ENCODE data around the gene PSMB4. TPM values are rescaled to one million over a fixed set of nuclear protein-coding genes. Genes with fewer than 3 reads are reported as not detected.

The PSMB4 gene
- total RNA-seq, 1 donor from 2014 or later = 308 TPM

DNA sequence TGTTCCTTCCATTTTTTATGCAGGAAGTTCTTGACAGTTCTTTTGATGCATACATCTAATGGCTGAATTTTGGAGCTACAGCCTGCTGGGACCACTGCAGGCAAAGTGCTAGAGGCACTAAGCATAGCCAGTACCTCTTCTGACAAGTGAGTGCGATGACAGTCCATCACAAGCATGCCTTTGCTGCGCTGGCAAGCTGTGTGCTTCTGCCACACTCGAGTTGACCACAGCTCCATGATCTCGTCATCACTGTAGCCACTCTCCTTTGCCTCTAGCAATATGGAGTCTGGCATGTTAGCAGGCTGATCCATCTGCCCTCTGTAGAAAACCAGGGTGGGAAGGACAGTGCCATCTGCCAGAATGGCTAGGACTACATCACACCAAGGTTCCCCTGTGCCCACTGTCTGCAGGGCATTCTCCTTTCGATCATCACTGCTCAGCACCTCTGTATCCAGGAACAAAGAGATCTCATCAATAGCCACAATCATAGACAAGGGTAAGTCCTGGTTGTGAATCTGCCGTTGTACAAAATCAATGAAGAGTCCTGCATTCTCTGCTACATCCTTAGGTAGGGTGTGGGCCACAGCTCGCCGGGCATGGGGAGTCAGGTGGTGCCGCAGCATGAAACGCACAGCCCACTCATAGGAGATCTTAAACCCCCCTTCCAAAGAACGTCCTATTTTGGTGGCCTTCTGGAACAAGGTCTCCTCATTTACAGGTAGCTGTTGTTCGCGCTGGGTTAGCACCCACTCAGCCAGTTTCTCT, 6.0 kb downstream of the PSMB4 start:
- peaks cover 65 to 90% (median 76%) of the 10 kb centered on the region in 3 donors for H3K36me3 ChIP-seq (ENCODE audit: control insufficient read depth in 3 of 3, insufficient read depth in 3 of 3, low read length in 3 of 3)
- no peak overlapping the region for H3K27ac ChIP-seq (ENCODE audit: low read depth, low read length)
- no peak overlapping the region for H3K4me3 ChIP-seq (ENCODE audit: low read length in 3 of 3)
- H3K27me3 ChIP-seq (ENCODE audit: control insufficient read depth in 3 of 3, insufficient read depth in 3 of 3, low read length in 3 of 3) = no peaks in the 10 kb centered on the region
- H3K9me3 ChIP-seq (ENCODE audit: control insufficient read depth in 3 of 3, low read length in 3 of 3) = no peaks in the 10 kb centered on the region
- H3K9ac ChIP-seq (ENCODE audit: low read depth in 1 of 3, low read length in 3 of 3) = no peak overlapping the region
- H3K4me1 ChIP-seq (ENCODE audit: control insufficient read depth in 3 of 3, insufficient read depth in 3 of 3, low read length in 3 of 3) = peaks cover 9 to 10% (median 10%) of the 10 kb centered on the region in 3 donors

DNA sequence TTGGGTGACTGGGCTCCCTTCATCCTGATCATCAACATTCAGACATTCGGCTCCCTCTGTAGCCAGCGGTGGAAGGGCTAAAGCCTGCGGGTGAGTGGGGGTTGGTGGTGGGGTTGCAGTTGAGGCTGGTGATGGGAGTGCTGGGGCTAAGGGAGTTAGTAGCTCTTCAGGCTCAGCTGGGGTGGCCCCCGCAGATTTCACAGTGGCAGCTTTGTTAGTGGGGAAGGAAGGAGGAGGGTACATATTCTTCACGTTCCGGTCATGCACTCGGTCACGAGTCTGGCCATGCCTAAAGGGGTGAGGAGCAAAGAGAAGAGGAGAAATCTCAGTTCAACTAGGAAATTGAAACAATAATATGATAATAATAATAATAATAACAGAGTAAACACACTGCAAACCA, 6.8 kb downstream of the PSMB4 start:
- Histone ChIP-seq H3K4me3 (ENCODE audit: low read length in 3 of 3) (no peak overlapping the region), H3K36me3 (ENCODE audit: control insufficient read depth in 3 of 3, insufficient read depth in 3 of 3, low read length in 3 of 3) (peaks cover 63 to 90% (median 76%) of the 10 kb centered on the region in 3 donors), H3K4me1 (ENCODE audit: control insufficient read depth in 3 of 3, insufficient read depth in 3 of 3, low read length in 3 of 3) (peaks cover 2 to 3% (median 2%) of the 10 kb centered on the region in 3 donors), H3K27me3 (ENCODE audit: control insufficient read depth in 3 of 3, insufficient read depth in 3 of 3, low read length in 3 of 3) (no peaks in the 10 kb centered on the region), H3K9ac (ENCODE audit: low read depth in 1 of 3, low read length in 3 of 3) (no peak overlapping the region), H3K27ac (ENCODE audit: low read depth, low read length) (no peak overlapping the region), H3K9me3 (ENCODE audit: control insufficient read depth in 3 of 3, low read length in 3 of 3) (no peaks in the 10 kb centered on the region)

DNA sequence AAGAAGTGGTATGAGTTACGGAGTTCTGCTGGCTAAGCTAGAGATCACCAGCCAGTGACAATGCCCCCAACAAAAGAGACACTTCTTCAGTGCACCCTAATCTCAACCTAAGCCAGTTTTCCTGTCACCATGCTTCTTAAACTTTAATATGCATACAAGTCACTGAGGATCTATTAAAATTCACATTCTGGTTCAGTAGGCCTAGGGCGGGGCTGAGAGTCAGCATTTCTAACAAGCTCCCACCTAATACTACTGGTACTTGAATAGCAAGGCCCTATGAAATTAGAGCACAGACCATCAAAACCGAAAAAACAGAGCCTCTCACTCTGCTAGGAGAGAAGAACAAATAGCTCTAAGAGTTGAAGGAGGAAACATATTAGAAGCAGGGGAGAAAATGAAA, 7.9 kb downstream of the PSMB4 start:
- Histone ChIP-seq H3K27ac (ENCODE audit: low read depth, low read length) (no peak overlapping the region), H3K4me3 (ENCODE audit: low read length in 3 of 3) (no peak overlapping the region), H3K4me1 (ENCODE audit: control insufficient read depth in 3 of 3, insufficient read depth in 3 of 3, low read length in 3 of 3) (no peaks in the 10 kb centered on the region), H3K36me3 (ENCODE audit: control insufficient read depth in 3 of 3, insufficient read depth in 3 of 3, low read length in 3 of 3) (peaks cover 58 to 90% (median 75%) of the 10 kb centered on the region in 3 donors), H3K9ac (ENCODE audit: low read depth in 1 of 3, low read length in 3 of 3) (no peak overlapping the region), H3K9me3 (ENCODE audit: control insufficient read depth in 3 of 3, low read length in 3 of 3) (no peaks in the 10 kb centered on the region), H3K27me3 (ENCODE audit: control insufficient read depth in 3 of 3, insufficient read depth in 3 of 3, low read length in 3 of 3) (no peaks in the 10 kb centered on the region)

DNA sequence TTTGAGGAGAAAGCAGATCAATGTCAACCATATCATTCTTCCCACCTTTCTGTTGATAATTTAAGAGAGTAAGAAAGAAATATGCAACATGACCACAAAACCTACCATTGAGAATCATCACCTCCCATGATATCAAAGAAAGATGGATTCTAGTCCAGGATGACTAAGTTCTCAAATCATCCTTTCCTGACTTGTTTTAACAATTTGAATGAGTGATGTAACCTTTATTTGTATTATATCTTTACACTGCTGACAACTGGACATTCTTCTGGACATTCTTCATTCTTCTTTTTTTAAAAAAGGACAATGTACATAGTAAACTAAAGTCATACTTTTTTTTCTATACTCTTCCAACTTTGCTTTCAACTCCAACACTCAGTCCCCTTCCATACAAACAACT, 9.5 kb downstream of the PSMB4 start:
- H3K9me3 ChIP-seq (ENCODE audit: control insufficient read depth in 3 of 3, low read length in 3 of 3) = no peaks in the 10 kb centered on the region
- no peaks in the 10 kb centered on the region for H3K4me1 ChIP-seq (ENCODE audit: control insufficient read depth in 3 of 3, insufficient read depth in 3 of 3, low read length in 3 of 3)
- no peaks in the 10 kb centered on the region for H3K27me3 ChIP-seq (ENCODE audit: control insufficient read depth in 3 of 3, insufficient read depth in 3 of 3, low read length in 3 of 3)
- no peak overlapping the region for H3K4me3 ChIP-seq (ENCODE audit: low read length in 3 of 3)
- H3K9ac ChIP-seq (ENCODE audit: low read depth in 1 of 3, low read length in 3 of 3) = peak overlapping the region in 1 of 3 donors; percentile 3
- no peak overlapping the region for H3K27ac ChIP-seq (ENCODE audit: low read depth, low read length)
- H3K36me3 ChIP-seq (ENCODE audit: control insufficient read depth in 3 of 3, insufficient read depth in 3 of 3, low read length in 3 of 3) = peaks cover 56 to 84% (median 79%) of the 10 kb centered on the region in 3 donors

DNA sequence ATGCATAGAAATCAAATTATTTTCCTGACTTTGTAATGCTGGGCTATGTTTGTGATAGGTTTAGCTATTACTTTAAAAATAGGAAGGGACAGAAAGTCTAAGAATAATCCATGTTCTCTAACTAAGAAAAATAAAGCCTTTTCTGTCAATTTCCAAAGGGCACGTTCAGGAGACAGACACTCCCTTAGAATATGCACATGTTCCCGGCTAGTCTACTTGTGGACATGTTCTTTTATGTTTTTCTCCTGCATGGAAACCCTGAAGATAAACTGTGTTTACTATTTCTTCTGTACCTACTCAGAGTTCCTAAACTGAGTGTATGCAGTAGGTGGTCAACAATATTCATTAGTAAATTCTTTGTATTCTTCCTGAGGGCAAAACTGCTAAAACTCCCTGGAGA, 12.5 kb downstream of the PSMB4 start:
- no peaks in the 10 kb centered on the region for H3K9me3 ChIP-seq (ENCODE audit: control insufficient read depth in 3 of 3, low read length in 3 of 3)
- H3K36me3 ChIP-seq (ENCODE audit: control insufficient read depth in 3 of 3, insufficient read depth in 3 of 3, low read length in 3 of 3) = peaks cover 47 to 76% (median 67%) of the 10 kb centered on the region in 3 donors
- no peak overlapping the region for H3K27ac ChIP-seq (ENCODE audit: low read depth, low read length)
- H3K9ac ChIP-seq (ENCODE audit: low read depth in 1 of 3, low read length in 3 of 3) = no peak overlapping the region
- H3K4me1 ChIP-seq (ENCODE audit: control insufficient read depth in 3 of 3, insufficient read depth in 3 of 3, low read length in 3 of 3) = no peaks in the 10 kb centered on the region
- no peaks in the 10 kb centered on the region for H3K27me3 ChIP-seq (ENCODE audit: control insufficient read depth in 3 of 3, insufficient read depth in 3 of 3, low read length in 3 of 3)
- no peak overlapping the region for H3K4me3 ChIP-seq (ENCODE audit: low read length in 3 of 3)

DNA sequence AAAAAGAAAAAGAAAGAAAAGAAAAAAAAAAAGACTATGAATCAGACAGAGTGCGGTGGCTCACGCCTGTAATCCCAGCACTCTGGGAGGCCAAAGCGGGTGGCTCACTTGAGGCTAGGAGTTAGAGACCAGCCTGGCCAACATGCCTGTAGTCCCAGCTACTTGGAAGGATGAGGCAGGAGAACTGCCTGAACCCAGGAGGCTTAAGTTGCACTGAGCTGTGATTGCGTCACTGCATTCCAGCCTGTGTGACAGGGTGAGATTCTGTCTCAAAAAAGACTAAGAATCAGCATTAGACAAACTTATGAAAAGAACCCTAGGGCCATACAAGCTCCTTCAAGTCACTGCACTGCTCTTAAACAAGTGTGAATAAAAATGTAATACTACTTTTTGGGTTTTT, 16.9 kb downstream of the PSMB4 start:
- Histone ChIP-seq H3K4me1 (ENCODE audit: control insufficient read depth in 3 of 3, insufficient read depth in 3 of 3, low read length in 3 of 3) (no peaks in the 10 kb centered on the region), H3K9me3 (ENCODE audit: control insufficient read depth in 3 of 3, low read length in 3 of 3) (no peaks in the 10 kb centered on the region), H3K27ac (ENCODE audit: low read depth, low read length) (no peak overlapping the region), H3K4me3 (ENCODE audit: low read length in 3 of 3) (no peak overlapping the region), H3K27me3 (ENCODE audit: control insufficient read depth in 3 of 3, insufficient read depth in 3 of 3, low read length in 3 of 3) (no peaks in the 10 kb centered on the region), H3K9ac (ENCODE audit: low read depth in 1 of 3, low read length in 3 of 3) (no peak overlapping the region), H3K36me3 (ENCODE audit: control insufficient read depth in 3 of 3, insufficient read depth in 3 of 3, low read length in 3 of 3) (peaks cover 31 to 47% (median 45%) of the 10 kb centered on the region in 3 donors)

DNA sequence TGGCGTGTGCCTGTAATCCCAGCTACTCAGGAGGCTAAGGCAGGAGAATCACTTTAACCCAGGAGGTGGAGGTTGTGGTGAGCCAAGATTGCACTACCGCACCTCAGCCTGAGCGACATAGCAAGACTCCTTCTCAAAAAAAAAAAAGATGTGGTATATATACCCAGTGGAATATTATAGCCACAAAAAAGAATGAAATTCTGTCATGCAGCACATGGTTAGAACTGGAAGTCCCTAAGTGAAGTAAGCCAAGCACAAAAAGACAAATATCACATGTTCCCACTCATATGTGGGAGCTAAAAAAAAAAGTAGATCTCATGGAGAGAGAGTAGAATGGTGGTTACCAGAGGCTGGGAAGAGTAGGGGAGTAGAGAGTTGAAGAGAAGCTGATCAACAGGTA, 18.7 kb downstream of the PSMB4 start:
- Histone ChIP-seq H3K9ac (ENCODE audit: low read depth in 1 of 3, low read length in 3 of 3) (no peak overlapping the region), H3K36me3 (ENCODE audit: control insufficient read depth in 3 of 3, insufficient read depth in 3 of 3, low read length in 3 of 3) (peaks cover 34 to 48% (median 46%) of the 10 kb centered on the region in 3 donors)

DNA sequence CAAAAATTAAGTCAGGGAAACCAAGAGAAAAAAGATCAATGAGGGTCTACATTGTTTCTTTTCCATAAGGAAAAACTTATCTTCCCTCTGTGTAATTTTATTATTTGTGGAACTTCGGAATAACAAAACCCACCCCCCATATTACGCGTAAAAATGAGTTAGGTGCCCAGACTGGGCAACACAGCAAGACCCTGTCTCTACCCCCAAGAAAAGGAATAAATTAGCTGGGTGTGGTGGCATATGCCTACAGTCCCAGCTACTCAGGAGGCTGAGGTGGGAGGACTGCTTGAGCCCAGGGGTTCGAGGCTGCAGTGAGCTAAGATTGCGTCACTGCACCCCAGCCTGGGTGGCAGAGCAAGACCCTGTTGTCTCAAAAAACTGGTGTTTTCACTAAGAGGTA, 20.4 kb downstream of the PSMB4 start:
- no peak overlapping the region for H3K4me3 ChIP-seq (ENCODE audit: low read length in 3 of 3)
- H3K9ac ChIP-seq (ENCODE audit: low read depth in 1 of 3, low read length in 3 of 3) = no peak overlapping the region
- H3K9me3 ChIP-seq (ENCODE audit: control insufficient read depth in 3 of 3, low read length in 3 of 3) = no peaks in the 10 kb centered on the region
- peaks cover 39 to 56% (median 54%) of the 10 kb centered on the region in 3 donors for H3K36me3 ChIP-seq (ENCODE audit: control insufficient read depth in 3 of 3, insufficient read depth in 3 of 3, low read length in 3 of 3)
- H3K27ac ChIP-seq (ENCODE audit: low read depth, low read length) = no peak overlapping the region
- H3K27me3 ChIP-seq (ENCODE audit: control insufficient read depth in 3 of 3, insufficient read depth in 3 of 3, low read length in 3 of 3) = no peaks in the 10 kb centered on the region
- H3K4me1 ChIP-seq (ENCODE audit: control insufficient read depth in 3 of 3, insufficient read depth in 3 of 3, low read length in 3 of 3) = peaks cover 0 to 1% (median under 1%) of the 10 kb centered on the region in 3 donors

More for the DNA sequence above, 18.7 kb downstream of the PSMB4 start:
- Histone ChIP-seq H3K27ac (ENCODE audit: low read depth, low read length) (no peak overlapping the region), H3K9me3 (ENCODE audit: control insufficient read depth in 3 of 3, low read length in 3 of 3) (no peaks in the 10 kb centered on the region), H3K4me3 (ENCODE audit: low read length in 3 of 3) (no peak overlapping the region), H3K4me1 (ENCODE audit: control insufficient read depth in 3 of 3, insufficient read depth in 3 of 3, low read length in 3 of 3) (no peaks in the 10 kb centered on the region), H3K27me3 (ENCODE audit: control insufficient read depth in 3 of 3, insufficient read depth in 3 of 3, low read length in 3 of 3) (no peaks in the 10 kb centered on the region)

DNA sequence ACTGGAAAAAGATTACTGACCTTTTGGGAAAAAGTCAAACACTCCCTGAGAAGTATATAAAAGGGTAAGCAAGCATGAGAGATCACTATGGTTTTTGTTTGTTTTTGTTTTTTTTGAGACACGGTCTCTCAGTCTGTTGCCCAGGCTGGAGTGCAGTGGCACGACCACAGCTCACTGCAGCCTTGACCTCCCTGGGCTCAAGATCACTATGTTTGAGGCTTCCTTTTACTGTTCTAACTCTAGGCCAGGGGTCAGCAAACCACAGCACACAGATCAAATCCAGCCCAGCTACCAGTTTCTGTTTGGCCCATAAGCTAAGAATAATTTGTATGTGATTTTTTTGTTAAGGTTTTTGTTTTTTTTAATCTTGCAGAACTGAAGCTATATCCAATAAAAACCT, 25.7 kb downstream of the PSMB4 start:
- Histone ChIP-seq H3K9me3 (ENCODE audit: control insufficient read depth in 3 of 3, low read length in 3 of 3) (no peaks in the 10 kb centered on the region), H3K9ac (ENCODE audit: low read depth in 1 of 3, low read length in 3 of 3) (no peak overlapping the region), H3K4me3 (ENCODE audit: low read length in 3 of 3) (no peak overlapping the region), H3K27me3 (ENCODE audit: control insufficient read depth in 3 of 3, insufficient read depth in 3 of 3, low read length in 3 of 3) (no peaks in the 10 kb centered on the region), H3K36me3 (ENCODE audit: control insufficient read depth in 3 of 3, insufficient read depth in 3 of 3, low read length in 3 of 3) (peaks cover 36 to 74% (median 67%) of the 10 kb centered on the region in 3 donors), H3K4me1 (ENCODE audit: control insufficient read depth in 3 of 3, insufficient read depth in 3 of 3, low read length in 3 of 3) (peaks cover 0 to 4% (median 2%) of the 10 kb centered on the region in 3 donors), H3K27ac (ENCODE audit: low read depth, low read length) (no peak overlapping the region)

DNA sequence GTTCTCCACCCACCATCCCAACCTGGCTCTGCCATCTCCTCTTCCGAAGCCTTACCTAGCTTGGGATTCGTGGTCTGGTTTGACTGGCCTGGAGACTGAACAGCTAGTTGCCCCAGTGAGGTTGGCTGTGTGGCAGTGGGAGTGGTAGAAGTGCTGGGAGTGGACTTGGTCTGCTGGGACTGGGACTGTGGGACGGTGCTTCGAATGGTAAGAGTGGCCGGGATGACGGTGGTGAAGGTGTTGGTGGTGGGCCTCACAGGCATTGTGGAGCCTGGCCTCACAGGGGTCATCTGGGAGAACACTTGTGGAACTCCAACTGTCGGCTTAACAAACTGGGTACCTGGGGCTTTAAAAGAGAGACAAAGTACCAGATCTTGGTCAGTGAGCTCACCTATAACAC, 28.7 kb downstream of the PSMB4 start:
- H3K36me3 ChIP-seq (ENCODE audit: control insufficient read depth in 3 of 3, insufficient read depth in 3 of 3, low read length in 3 of 3) = peaks cover 29 to 54% (median 50%) of the 10 kb centered on the region in 3 donors
- no peaks in the 10 kb centered on the region for H3K9me3 ChIP-seq (ENCODE audit: control insufficient read depth in 3 of 3, low read length in 3 of 3)

More for the DNA sequence above, 28.7 kb downstream of the PSMB4 start:
- H3K27me3 ChIP-seq (ENCODE audit: control insufficient read depth in 3 of 3, insufficient read depth in 3 of 3, low read length in 3 of 3) = no peaks in the 10 kb centered on the region
- no peak overlapping the region for H3K9ac ChIP-seq (ENCODE audit: low read depth in 1 of 3, low read length in 3 of 3)
- H3K4me1 ChIP-seq (ENCODE audit: control insufficient read depth in 3 of 3, insufficient read depth in 3 of 3, low read length in 3 of 3) = peaks cover 0 to 4% (median 2%) of the 10 kb centered on the region in 3 donors
- H3K27ac ChIP-seq (ENCODE audit: low read depth, low read length) = no peak overlapping the region
- H3K4me3 ChIP-seq (ENCODE audit: low read length in 3 of 3) = no peak overlapping the region
